DND-41 (cell line): Measurements from ENCODE around the gene STAM.

Experiments
- CTCF ChIP-seq: IDR thresholded peaks from 2 replicates; pipeline ENCODE4 v1.5.1; 2012; ENCODE audit warnings: borderline replicate concordance, low read length, moderate library complexity, mild to moderate bottlenecking; ENCODE audit not compliant: poor library complexity, severe bottlenecking; ENCODE audit errors: extremely low read depth
- EZH2 ChIP-seq: IDR thresholded peaks from 3 replicates; pipeline ENCODE4 v1.6.1; 2012; ENCODE audit warnings: borderline replicate concordance, low read depth, mild to moderate bottlenecking, moderate library complexity, low read length, inconsistent platforms; ENCODE audit not compliant: severe bottlenecking

DNA sequence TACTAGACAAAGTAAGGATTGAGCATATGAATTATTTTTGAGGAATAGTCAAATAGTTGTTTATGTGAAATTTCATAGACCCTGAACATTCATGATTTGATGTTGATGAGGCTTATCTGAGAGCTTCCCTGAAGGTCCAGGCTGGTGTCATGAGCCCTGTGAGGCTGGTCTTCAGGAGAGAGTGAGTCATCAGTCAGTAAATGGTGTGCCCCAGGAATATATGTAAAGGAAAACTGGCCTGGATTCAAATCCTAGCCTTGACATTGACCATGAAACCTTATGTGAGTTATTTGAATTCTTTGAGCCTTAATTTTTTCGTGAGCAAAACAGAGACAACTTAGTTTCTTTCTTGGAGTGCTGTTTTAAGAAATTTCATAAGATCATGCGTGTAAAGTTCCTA, 114.2 kb downstream of the STAM start:
- TF ChIP-seq CTCF (no peak), EZH2 (no peak)
